ELR (cell line): ENCODE data around the gene HYAL3.
"Not testable (repeated sequence)": the region's sequence is repeated elsewhere in the genome, so short reads cannot be mapped to it uniquely, and the experiment has no call there.

ENCODE experiments used
- DNase-seq: peaks from one replicate; pipeline ENCODE4 v3.0.0-alpha.2; 2015; ENCODE audit warnings: low read depth

Gene HYAL3

GRCh38 chr3:50290161-50290641, 9.0 kb downstream of the HYAL3 start:
- DNase-seq, result no peak

- DNase-seq, result no peak
Measured at GRCh38 chr3:50289130-50289529, 10.1 kb downstream of the HYAL3 start.

DNA sequence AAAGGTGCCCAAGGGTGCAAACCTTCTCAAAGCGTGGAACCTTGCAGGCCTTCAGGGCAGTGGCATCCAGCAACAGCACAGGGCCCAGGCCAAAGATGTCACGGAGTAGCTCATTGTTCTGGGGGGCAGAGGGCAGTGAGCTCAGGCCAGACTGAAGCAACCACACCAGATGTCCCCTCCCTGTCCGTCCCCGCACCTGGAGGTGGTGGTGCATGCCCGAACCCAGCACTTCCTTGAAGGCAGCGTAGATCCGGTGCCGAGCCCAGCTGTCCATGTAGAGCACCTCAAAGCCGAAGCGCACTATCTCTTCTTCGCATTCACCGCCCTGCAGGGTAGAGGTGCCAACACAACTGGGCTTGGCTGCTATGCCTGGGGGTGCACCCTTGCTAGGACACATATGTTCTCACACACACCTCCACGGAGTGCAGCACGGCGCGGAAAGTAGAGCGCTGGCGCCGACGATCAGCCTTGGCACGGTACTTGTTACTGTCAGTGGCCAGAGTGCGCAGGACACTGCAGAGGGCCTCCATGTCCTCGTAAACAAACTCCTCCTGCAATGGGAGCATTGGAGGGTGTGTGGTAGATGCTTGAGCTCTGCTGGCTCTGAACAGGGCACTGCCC, 10.7 kb downstream of the HYAL3 start:
- DNase-seq, result no peak

- DNase-seq, result no peak
Measured at GRCh38 chr3:50287262-50287661, 11.9 kb downstream of the HYAL3 start.

- no peak for DNase-seq
Measured at GRCh38 chr3:50286322-50287227, 12.6 kb downstream of the HYAL3 start.

DNA sequence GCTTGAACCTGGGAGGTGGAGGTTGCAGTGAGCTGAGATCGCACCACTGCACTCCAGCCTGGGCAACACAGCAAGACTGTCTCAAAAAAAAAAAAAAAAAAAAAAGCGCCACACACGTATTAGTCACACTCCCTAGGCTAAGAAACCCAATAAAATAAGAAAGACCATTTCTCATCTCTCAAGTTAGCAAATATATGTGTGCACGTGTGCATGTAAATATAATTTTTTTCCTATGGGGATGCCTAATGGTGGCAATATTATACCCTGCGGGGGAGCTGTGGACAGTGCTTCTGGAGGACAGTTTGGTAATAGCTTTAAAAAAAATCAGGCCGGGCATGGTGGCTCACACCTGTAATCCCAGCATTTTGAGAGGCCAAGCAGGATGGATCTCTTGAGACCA, 15.1 kb downstream of the HYAL3 start:
- not testable (repeated sequence) for DNase-seq

DNA sequence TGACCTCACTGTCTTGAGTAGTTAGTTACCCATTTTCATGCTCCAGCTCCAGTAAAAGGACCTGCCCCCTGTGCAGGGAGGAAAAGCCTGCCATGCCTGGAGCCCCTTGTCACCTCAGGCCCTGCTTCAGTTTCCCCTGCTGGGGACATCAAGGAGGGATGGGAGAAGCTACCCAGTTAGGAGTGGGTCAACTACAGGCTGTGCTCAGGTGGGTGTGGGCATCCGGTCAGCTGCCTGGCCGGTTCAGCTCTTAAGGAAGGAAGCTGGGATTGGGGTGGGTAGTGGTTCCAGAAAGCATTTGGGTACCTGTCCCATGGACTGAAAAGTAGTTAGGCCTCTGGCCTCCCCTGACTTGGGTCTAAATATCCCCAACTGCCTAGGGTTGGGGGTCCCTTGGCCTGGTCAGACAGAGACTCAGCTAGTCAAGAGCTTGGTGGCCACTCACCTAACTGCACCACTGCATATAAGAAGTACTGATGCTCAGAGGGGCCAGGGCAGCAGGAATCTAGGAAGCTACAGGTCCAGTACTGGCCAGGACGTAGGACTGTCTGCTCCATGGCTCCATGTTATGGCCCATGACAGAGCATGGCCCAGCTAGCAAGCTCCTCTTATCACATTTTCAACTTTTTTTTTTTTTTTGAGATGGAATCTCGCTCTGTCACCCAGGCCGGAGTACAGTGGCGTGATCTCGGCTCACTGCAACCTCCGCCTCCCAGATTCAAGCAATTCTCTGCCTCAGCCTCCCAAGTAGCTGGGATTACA, 19.8 kb downstream of the HYAL3 start:
- DNase-seq, result no peak

GRCh38 chr3:50278880-50279224, 20.4 kb downstream of the HYAL3 start, which contains the start of gene LSMEM2:
LSMEM2 (plus strand) TSS chr3:50279087; CDS start chr3:50279114, 27 bp downstream.
- no peak for DNase-seq

DNA sequence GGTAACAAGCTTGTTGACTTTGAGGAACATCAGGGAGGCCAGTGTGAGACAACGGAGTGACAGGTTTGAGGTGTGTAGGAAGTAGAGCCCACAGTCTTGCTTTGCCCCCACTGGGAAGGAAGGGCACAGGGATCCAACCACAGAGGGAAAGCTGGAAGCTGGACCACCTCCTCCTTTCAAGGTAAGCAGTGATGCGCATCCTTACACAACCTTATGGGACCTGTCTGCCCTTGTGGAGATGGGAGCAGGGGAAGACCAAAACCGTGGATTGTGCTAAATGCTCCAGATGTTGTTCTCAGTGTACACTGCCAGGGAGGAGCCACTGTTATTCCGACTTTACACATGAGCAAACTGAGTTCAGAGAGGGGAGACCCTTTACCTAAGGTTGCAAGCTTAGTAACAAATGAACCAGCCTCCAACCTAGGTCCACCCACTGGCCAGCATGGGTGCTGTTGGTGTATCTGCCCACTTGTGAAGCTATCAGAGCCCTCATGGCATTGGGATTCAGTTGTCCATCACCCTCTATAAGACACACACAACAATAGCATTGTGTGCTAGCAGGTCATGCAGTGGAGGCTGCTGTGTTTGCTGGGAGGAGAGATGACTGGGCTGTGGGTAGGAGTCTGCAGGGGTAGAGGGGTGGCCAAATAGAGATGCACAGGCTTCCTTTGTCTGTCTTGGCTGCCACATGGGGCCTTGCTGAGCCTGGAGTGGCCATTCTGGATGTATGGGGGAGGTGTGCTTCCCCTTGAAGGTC, 20.9 kb downstream of the HYAL3 start:
- no peak for DNase-seq

- DNase-seq, result no peak
Measured at GRCh38 chr3:50276762-50277101, 22.5 kb downstream of the HYAL3 start.

DNA sequence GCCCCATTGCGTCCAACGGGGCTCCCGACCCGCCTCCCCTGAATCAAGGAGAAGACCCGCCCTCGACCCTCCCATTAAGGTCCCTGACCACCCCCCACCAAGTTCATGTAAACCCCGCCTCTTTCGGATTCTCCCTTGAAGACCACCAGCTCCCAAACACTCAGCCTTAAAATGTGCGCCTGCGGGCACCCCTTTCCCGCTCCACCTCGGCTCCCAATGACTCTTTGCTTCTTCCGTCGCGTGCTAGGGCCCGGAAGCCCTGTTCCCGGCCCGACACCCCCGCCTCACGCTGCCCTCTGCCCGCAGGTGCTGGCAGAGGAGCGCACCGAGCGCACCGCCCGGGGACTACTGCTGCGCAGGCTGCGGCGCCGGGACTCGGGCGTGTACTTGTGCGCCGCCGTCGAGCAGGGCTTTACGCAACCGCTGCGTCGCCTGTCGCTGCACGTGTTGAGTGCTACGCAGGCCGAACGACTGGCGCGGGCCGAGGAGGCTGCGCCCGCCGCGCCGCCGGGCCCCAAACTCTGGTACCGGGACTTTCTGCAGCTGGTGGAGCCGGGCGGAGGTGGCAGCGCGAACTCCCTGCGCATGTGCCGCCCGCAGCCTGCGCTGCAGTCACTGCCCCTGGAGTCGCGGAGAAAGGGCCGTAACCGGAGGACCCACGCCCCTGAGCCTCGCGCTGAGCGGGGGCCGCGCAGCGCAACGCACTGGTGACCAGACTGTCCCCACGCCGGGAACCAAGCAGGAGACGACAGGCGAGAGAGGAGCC, 23.0 kb downstream of the HYAL3 start:
- DNase-seq, result no peak

DNA sequence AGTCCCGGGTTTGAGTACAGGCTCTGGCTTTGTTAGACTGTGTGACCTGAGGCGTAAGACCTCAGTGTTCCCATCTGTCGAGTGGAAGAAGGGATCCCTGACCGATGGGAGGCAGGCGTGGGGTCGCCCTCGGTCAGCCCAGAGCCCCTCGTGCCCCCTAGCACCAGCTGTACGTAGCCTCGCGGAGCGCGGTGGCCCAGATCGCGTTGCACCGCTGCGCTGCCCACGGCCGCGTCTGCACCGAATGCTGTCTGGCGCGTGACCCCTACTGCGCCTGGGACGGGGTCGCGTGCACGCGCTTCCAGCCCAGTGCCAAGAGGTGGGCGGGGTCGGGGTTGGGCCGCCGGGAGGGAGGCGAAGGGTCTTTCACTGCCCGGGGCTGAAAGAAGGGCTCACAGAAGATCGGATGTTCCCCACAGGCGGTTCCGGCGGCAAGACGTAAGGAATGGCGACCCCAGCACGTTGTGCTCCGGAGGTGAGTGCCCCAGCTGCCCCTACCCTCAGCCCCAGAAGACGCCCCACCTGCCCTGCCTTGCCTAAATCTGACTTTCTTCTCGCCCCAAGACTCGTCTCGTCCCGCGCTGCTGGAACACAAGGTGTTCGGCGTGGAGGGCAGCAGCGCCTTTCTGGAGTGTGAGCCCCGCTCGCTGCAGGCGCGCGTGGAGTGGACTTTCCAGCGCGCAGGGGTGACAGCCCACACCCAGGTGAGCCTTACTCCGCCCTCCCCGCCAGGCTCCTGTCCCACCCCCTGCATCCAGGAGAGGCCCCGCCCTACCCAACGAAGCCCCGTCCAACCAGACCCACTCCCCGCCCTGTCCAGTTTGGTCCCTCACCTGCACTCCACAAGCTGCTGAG, 23.8 kb downstream of the HYAL3 start:
- DNase-seq, result no peak

DNA sequence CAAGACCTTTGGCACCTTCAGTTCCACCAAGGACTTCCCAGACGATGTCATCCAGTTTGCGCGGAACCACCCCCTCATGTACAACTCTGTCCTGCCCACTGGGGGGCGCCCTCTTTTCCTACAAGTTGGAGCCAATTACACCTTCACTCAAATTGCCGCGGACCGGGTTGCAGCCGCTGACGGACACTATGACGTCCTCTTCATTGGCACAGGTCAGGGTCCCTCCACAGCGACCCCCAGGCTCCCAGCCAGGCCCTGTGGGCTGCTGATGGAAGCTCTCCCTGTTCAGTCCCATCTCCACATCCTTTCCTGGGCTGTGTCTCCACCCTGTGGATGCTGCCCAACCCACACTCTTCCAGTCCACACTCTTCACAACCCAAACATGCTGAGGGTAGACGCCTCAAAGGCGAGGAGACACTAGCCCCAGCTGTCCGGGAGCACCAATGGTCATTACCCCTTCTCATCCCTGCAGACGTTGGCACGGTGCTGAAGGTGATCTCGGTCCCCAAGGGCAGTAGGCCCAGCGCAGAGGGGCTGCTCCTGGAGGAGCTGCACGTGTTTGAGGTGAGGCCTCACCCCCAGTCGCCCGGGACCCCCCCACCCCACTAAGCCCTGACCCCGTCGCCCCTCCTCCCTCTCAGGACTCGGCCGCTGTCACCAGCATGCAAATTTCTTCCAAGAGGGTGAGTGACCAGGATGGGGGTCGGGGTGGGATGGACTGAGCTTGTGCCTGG, 24.7 kb downstream of the HYAL3 start:
- peak; percentile 68 for DNase-seq

DNA sequence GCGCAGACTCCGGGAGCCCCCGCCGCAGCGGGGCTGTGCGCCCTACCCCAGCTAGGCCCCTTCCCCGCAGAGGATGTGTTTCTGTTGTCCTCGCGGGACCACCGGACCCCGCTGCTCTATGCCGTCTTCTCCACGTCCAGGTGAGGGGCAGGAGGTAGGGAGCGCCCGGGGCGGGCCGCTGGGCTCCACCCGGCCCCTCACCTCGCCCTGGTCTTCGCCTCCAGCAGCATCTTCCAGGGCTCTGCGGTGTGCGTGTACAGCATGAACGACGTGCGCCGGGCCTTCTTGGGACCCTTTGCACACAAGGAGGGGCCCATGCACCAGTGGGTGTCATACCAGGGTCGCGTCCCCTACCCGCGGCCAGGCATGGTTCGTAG, 25.5 kb downstream of the HYAL3 start:
- DNase-seq, result no peak

DNA sequence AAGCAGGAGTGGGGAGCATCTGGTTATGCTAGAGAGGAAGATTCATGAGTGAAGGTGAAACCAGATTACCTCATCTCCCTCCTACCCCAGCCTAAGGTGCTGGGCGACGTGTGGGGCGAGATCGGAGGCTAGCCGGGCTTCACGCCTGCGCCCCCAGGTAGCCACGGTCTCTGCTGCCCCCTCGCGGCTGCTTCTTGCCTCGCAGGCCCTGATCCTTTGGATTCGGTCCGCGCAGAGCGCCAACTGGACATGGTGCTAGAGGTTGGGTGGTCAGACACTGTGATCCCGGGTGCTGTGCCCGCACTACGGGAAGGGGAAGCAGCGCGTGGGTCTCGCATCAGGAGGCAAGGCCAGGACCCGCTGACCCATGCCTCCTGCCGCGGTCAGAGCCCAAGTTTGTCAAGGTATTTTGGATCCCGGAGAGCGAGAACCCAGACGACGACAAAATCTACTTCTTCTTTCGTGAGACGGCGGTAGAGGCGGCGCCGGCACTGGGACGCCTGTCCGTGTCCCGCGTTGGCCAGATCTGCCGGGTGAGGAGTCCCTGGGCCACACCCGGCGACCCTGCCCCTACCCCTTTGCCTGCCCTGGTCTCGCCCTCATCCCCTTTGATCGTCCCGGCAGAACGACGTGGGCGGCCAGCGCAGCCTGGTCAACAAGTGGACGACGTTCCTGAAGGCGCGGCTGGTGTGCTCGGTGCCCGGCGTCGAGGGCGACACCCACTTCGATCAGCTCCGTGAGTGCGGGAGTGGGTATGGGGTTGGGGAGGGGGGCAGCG, 26.1 kb downstream of the HYAL3 start:
- DNase-seq, result peak; percentile 81

GRCh38 chr3:50272538-50272910, 26.7 kb downstream of the HYAL3 start:
- not testable (repeated sequence) for DNase-seq

DNA sequence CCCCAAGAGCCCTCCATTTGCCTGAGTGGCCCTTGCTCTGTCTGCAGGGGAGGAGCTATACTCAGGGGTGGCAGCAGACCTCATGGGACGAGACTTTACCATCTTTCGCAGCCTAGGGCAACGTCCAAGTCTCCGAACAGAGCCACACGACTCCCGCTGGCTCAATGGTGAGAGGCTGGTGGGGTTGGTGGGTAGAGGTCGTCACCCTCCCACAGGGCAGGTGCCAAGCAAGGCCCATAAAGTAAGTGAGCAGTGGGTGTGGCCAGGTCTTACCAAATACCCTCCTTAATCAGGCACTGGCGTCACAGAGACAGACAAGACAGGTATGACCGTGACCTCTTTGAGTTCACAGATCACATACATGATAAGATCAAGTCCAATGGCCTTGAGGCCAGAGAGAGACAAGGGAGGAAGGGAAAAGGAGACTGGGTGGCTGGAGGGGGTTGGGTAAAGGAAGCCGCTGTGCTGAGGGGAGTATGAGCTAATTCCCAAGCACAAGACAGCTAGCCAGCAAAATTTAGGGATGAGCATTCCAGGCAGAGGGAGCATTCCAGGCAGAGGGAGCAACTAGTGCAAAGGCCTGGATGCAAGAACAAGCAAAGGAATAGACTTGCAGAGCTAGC, 27.8 kb downstream of the HYAL3 start:
- no peak for DNase-seq
